HFFc6 (cell line): ENCODE results near the gene ZNF684. TPM values are rescaled to one million over a fixed set of nuclear protein-coding genes. Genes with fewer than 3 reads are reported as not detected.

Source experiments
- DNase-seq: peaks from one replicate; pipeline ENCODE4 v3.0.0-alpha.2; 2018
- H3K27ac Mint-ChIP-seq: 2 replicates; pipeline ENCODE4 v1.8.0; 2020; ENCODE audit warnings: mild to moderate bottlenecking, mixed read lengths
- H3K27me3 Mint-ChIP-seq: 2 replicates; pipeline ENCODE4 v1.8.0; 2021; ENCODE audit warnings: mild to moderate bottlenecking, moderate library complexity, mixed read lengths; ENCODE audit not compliant: insufficient read depth
- H3K36me3 Mint-ChIP-seq: 2 replicates; pipeline ENCODE4 v1.8.0; 2021; ENCODE audit warnings: low read depth, mixed read lengths
- H3K4me1 Mint-ChIP-seq: 2 replicates; pipeline ENCODE4 v1.8.0; 2020; ENCODE audit warnings: low read depth, mixed read lengths
- H3K4me3 Mint-ChIP-seq: 2 replicates; pipeline ENCODE4 v1.8.0; 2020; ENCODE audit warnings: mild to moderate bottlenecking, moderate library complexity, mixed read lengths
- H3K9me3 Mint-ChIP-seq: 2 replicates; pipeline ENCODE4 v1.8.0; 2020; ENCODE audit warnings: mild to moderate bottlenecking, mixed read lengths
- total RNA-seq, 6 experiments: library from RNA; stranded (reverse); fragmentation: NEBNext Ultra II Directional; extraction: Animal tissue kit (Norgen Biotek cat#: 25700); gene quantifications; 2 replicates in 1 of 6; 3 replicates in 5 of 6; pipeline ENCODE4 v1.2.3, GENCODE V29; 2021
- TF ChIP-seq, protein P1 (sequence below): fragments of 200-600 bp; sonication (generic); IDR thresholded peaks from 2 replicates; pipeline ENCODE4 v1.5.0; 2021; ENCODE audit warnings: antibody characterized with exemption, mild to moderate bottlenecking

The ZNF684 gene
- total RNA-seq, 6 experiments from 2014 or later = 1.6 to 3.2 (median 2.6) TPM

DNA sequence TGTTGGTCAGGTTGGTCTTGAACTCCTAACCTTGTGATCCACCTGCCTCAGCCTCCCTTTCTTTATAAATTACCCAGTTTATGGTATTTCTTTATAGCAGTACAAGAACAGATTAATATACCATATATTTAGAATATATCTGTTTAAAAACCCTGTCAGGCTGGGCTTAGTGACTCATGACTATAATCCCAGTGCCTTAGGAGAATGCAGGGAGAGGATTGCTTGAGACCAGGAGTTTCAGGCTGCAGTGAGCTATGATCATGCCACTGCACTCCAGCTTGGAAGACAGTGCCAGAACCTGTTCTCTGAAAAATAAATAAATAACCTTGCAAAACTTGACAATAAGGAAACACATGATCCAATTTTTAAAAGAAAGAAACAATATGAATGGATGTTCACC lies 43.9 kb downstream of the ZNF684 start:
- no peaks in the 10 kb centered on the region for H3K36me3 Mint-ChIP-seq
- H3K9me3 Mint-ChIP-seq = no peaks in the 10 kb centered on the region
- H3K4me1 Mint-ChIP-seq = no peaks in the 10 kb centered on the region
- H3K27ac Mint-ChIP-seq = no peak overlapping the region
- DNase-seq = peak; percentile 4
- TF ChIP-seq, protein P1, sequence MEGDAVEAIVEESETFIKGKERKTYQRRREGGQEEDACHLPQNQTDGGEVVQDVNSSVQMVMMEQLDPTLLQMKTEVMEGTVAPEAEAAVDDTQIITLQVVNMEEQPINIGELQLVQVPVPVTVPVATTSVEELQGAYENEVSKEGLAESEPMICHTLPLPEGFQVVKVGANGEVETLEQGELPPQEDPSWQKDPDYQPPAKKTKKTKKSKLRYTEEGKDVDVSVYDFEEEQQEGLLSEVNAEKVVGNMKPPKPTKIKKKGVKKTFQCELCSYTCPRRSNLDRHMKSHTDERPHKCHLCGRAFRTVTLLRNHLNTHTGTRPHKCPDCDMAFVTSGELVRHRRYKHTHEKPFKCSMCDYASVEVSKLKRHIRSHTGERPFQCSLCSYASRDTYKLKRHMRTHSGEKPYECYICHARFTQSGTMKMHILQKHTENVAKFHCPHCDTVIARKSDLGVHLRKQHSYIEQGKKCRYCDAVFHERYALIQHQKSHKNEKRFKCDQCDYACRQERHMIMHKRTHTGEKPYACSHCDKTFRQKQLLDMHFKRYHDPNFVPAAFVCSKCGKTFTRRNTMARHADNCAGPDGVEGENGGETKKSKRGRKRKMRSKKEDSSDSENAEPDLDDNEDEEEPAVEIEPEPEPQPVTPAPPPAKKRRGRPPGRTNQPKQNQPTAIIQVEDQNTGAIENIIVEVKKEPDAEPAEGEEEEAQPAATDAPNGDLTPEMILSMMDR = no peak
- H3K4me3 Mint-ChIP-seq = no peak overlapping the region
- peaks cover 15% of the 10 kb centered on the region for H3K27me3 Mint-ChIP-seq

DNA sequence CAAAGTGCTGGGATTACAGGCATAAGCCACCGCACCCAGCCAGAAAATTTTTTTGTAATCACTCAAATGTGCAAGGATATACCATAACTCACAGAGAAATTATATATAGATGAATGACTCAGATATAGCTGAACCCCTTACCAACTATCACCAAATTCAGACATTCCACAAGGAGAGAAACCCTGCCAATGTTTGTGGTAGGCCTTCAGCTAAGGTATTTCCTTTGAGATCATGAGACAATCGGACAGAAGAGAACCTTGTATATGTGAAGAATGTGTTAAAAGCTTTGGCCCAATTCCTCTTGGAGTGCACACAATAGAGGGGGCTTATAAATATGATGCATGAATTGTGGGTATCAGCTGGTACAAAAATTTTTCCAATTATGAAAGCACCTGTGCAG lies 50.7 kb downstream of the ZNF684 start:
- no peaks in the 10 kb centered on the region for H3K36me3 Mint-ChIP-seq
- no peak overlapping the region for H3K27ac Mint-ChIP-seq
- H3K9me3 Mint-ChIP-seq = no peaks in the 10 kb centered on the region
- H3K4me1 Mint-ChIP-seq = peaks cover 20% of the 10 kb centered on the region
- TF ChIP-seq, protein P1 = no peak
- DNase-seq = no peak
- H3K4me3 Mint-ChIP-seq = no peak overlapping the region
- peaks cover 14% of the 10 kb centered on the region for H3K27me3 Mint-ChIP-seq

DNA sequence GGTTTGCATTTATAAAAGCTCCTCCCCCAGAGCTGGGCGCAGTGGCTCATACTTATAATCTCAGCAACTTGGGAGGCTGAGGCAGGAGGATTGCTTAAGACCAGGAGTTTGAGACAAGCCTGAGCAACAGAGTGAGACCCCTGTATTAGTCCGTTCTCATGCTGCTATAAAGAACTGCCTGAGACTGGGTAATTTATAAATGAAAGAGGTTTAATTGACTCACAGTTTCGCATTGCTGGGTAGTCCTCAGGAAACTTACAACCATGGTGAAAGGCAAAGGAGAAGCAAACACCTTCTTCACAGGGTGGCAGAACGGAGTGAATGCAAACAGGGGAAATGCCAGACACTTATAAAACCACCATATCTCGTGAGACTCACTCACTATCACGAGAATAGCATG lies 52.5 kb downstream of the ZNF684 start:
- Mint-ChIP-seq H3K27me3 (peaks cover 26% of the 10 kb centered on the region), H3K27ac (no peak overlapping the region), H3K9me3 (no peaks in the 10 kb centered on the region), H3K4me1 (peaks cover 20% of the 10 kb centered on the region), H3K36me3 (no peaks in the 10 kb centered on the region), H3K4me3 (no peak overlapping the region)
- DNase-seq = no peak
- TF ChIP-seq, protein P1 = no peak

DNA sequence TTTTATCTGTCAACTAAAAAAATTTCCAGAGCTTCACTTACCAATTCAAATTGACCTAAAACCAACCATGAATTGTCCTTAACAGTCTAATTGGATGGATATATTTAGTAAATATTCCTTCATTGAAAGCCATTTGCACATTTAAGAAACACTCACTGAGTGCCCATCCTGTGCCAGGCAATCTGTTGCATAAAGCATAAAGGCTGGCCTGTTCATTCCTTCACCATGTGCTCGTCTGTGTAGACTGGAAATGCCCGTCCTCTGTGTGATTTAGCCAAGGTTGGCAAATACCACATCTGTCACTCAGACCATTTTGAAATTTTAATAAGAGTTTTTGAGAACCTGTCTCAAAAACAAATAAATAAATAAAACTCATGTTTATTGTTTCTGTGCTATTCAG lies 57.1 kb downstream of the ZNF684 start:
- Mint-ChIP-seq H3K36me3 (no peaks in the 10 kb centered on the region), H3K27me3 (peaks cover 35% of the 10 kb centered on the region), H3K9me3 (no peaks in the 10 kb centered on the region), H3K4me3 (no peak overlapping the region), H3K4me1 (peaks cover 6% of the 10 kb centered on the region), H3K27ac (no peak overlapping the region)
- TF ChIP-seq, protein P1 = no peak
- no peak for DNase-seq

DNA sequence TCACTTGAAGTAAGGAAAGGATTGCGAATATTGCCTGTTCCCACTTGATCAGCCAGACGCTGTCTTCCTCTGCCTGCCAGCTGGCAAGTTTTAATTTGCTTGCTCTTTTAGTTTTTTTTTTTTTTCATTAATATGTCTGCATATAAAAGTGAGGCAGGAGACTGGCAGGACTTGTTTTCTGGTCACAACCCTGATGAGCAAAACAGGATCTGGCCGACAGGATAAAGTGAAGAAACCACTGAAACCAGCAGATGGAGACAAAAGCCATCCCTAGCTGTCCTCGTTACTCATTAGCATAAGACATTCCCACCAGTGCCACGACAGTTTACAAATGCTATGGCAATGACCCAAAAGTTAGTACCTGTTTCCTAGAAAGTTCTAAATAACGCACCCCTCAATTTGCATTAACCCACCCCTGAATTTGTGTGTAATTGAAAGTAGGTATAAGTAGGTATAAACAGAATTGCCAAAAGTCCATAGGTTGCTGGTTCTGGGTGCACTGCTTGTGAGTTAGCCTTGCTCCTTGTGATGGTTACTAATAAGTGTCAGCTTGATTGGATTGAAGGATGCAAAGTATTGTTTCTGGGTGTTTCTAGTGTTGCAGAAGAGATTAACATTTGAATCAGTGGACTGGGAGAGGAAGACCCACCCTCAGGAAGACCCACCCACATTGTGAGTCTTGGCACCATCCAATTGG lies 60.8 kb downstream of the ZNF684 start:
- Mint-ChIP-seq H3K9me3 (no peaks in the 10 kb centered on the region), H3K4me1 (no peaks in the 10 kb centered on the region; the same call in 1 of the 2 replicates), H3K36me3 (no peaks in the 10 kb centered on the region), H3K27ac (no peak overlapping the region), H3K4me3 (no peak overlapping the region), H3K27me3 (peaks cover 30% of the 10 kb centered on the region)
- DNase-seq = peak; percentile 43
- TF ChIP-seq, protein P1 = peak; percentile 73
